CD4-positive, alpha-beta T cell treated with Interleukin-15 for 4 hours (primary cell): ENCODE results near the gene DOK6.
"Not testable (repeated sequence)": the region's sequence is repeated elsewhere in the genome, so short reads cannot be mapped to it uniquely, and the experiment has no call there.

Source experiments
- DNase-seq: peaks from one replicate; pipeline ENCODE4 v3.0.0-alpha.2; 2020; ENCODE audit warnings: low spot score

The DOK6 gene

GRCh38 chr18:69813559-69813958 lies 412.9 kb downstream of the DOK6 start:
- DNase-seq: no peak

GRCh38 chr18:69814861-69815385 lies 414.2 kb downstream of the DOK6 start:
- no peak for DNase-seq

- no peak for DNase-seq
These were observed 416.8 kb downstream of the DOK6 start for GRCh38 chr18:69817335-69817940.

GRCh38 chr18:69819460-69819859 lies 418.8 kb downstream of the DOK6 start:
- DNase-seq: no peak

DNA sequence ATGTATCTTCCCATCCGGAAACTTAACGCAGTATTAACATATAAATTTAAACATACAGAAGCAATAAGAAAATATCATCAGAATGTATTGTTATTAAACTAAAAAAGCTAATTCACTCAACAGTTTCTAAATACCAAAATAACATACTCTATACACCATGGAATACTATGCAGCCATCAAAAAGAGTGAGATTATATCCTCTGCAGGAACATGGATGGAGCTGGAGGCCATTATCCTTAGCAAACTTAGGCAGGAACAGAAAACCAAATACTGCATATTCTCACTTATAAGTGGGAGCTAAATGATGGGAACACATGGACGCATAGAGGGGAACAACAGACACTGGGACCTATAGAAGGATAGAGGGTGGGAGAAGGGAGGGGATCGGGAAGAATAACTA lies 419.9 kb downstream of the DOK6 start:
- DNase-seq: no peak

DNA sequence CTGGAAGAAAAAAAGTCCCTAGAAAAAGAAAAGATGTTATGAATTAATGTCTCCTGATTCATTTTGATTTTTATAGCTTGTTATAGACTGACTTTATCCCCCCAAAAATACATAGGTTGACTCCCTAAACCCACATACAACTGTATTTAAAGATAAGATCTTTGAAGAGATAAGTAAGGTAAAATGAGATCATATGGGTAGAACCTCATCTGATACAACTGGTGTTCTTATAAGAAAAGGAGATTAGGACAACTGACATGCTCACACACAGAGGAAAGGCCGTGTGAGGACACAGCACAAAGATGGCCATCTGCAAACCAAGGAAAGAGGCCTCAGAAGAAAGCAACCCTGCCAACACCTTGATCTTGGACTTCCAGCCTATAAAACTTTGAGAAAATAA lies 429.5 kb downstream of the DOK6 start:
- no peak for DNase-seq

GRCh38 chr18:69834980-69835379 lies 434.3 kb downstream of the DOK6 start:
- not testable (repeated sequence) for DNase-seq

DNA sequence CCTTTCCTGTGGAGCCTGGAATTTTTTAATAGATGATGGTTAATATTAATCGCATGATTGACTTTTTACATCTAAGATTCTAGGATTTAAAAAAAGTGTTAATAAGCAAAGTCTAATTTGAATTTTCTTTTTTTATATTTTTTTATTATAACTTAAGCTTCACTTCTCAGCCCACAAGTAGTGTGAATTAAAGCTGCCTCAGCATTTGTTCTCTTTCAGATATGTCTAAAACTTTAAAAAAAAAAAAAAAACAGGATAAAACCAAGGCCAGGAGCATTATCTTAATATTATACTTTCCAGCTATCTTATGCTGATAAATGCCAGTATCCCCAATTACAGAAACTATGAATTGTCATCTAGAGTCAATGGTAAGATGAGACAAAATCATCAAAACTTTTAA lies 437.3 kb downstream of the DOK6 start:
- DNase-seq: no peak

GRCh38 chr18:69838620-69839411 lies 438.1 kb downstream of the DOK6 start:
- no peak for DNase-seq

DNA sequence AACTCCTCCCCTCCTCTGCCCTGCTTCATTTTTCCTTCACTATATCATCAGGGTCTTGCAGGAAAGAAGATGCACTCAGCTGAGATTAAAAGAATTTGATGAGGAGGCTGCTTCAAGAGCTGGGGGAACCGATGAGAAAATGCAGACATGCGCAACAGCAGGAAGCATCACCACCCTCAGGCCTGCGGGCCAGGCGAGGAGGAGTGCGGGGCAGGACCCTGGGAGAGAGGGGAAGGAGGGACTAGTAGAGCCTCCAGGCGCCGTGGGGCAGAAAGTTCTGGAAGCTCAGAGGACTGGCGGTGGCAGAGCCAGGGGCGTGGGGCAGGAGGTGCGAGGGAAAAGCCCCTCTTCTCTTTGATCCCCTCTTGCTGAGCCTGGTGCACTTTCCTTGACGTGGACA lies 438.8 kb downstream of the DOK6 start:
- no peak for DNase-seq

GRCh38 chr18:69840001-69840400 lies 439.3 kb downstream of the DOK6 start:
- no peak for DNase-seq

GRCh38 chr18:69840445-69840844 lies 439.8 kb downstream of the DOK6 start:
- no peak for DNase-seq

GRCh38 chr18:69841117-69841516 lies 440.4 kb downstream of the DOK6 start:
- DNase-seq: no peak

GRCh38 chr18:69843015-69843414 lies 442.3 kb downstream of the DOK6 start:
- no peak for DNase-seq

GRCh38 chr18:69844656-69845055 lies 444.0 kb downstream of the DOK6 start:
- no peak for DNase-seq

DNA sequence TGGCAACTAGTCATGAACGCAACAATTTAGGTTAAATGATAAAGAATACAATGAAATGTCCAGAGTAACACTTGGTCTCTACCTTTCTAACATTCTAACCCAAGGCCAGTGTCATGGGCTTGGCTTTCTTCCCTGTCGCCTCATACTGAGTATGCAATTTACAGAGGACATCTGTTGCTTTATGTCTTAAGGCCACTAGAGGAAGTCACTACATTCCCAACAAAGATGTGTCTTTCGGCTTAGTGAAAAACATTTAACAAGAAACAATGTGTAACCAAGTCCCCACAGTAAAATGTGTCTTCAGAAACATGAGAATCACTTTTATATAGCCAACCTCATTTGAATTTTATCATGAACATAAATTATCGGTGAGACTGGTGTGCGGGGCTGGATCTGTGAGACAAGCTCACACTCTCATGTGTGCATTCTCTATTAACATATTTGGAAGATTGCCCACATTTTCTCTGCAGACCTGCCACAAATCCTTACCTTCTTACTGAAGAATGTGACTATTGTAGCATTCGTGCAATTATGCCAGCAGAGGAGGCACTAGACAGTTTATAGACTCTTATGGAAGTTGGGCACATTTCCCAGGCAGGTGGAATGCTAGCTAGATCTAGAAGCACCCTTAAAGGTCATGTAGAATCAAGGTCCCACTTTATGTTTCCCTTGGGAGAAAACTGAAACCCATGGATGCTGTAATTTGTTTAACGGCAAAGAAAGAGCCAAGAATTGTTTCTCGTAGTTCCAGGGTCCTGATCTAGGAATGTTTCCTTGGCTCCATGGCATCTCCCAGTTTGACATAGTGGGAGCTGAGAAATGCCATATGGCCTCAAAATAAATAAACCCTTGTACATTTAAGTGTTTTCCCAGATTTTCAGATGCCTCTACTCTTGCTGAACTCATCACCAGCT lies 445.2 kb downstream of the DOK6 start:
- DNase-seq: no peak

GRCh38 chr18:69853051-69853450 lies 452.4 kb downstream of the DOK6 start:
- no peak for DNase-seq

GRCh38 chr18:69854455-69854854 lies 453.8 kb downstream of the DOK6 start:
- no peak for DNase-seq

- no peak for DNase-seq
These were observed 458.2 kb downstream of the DOK6 start for GRCh38 chr18:69858897-69859296.

GRCh38 chr18:69864802-69865201 lies 464.1 kb downstream of the DOK6 start:
- not testable (repeated sequence) for DNase-seq

DNA sequence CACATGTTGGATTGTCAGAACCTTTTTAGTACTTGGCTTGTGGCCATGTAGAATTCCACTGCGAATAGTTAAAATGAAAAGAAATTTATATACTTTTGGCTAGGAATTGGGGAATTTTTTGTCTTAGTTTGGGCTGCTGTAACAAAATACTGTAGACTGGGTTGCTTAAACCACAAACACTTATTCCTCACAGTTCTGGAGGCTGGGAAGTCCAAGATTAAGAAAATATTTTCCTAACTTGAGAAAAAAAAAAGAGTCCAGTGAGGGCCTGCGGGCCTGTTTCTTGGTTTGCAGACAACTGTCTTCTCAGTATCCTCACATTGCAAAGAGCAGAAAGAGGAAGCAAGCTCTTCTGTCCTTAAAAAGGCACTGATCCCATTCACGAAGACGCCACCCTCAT lies 465.1 kb downstream of the DOK6 start:
- DNase-seq: no peak

DNA sequence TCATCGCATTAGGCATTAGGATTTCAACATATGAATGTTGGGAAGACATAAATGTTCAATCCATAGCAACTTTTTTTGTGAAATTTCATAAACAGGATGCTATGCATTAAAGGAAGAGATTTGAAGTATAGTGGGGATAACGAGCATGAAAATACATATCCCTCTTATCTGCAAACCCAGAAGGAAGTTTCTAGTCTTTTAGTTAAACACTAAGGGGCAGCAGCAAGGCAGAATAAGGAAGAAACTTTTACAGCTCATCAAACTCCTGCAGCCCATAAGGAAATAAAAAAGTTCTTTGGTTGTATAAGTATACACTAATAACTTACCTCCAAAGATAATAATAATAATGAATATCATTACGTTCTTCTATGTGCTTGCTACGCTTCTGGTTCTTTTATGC lies 465.5 kb downstream of the DOK6 start:
- no peak for DNase-seq

GRCh38 chr18:69870736-69871135 lies 470.0 kb downstream of the DOK6 start:
- DNase-seq: no peak
